IPS-NIHi7 (cell line): ENCODE data around the gene CORO6.
A peak's percentile ranks its signal among the peaks of the same experiment; 100 is the strongest.

Experiments
- DNase-seq: peaks from one replicate; pipeline ENCODE4 v3.0.0; 2012; ENCODE audit warnings: mixed read lengths; ENCODE audit errors: extremely low spot score

CORO6 gene

GRCh38 chr17:29630630-29631193 lies 8.0 kb upstream of the CORO6 start:
- no peak for DNase-seq

GRCh38 chr17:29629839-29630238 lies 7.1 kb upstream of the CORO6 start:
- DNase-seq, result no peak

- no peak for DNase-seq
Observed at GRCh38 chr17:29628644-29629043, 5.9 kb upstream of the CORO6 start.

GRCh38 chr17:29627951-29628350 lies 5.2 kb upstream of the CORO6 start:
- no peak for DNase-seq

GRCh38 chr17:29625037-29625750 lies 2.5 kb upstream of the CORO6 start:
- peak; percentile 68 for DNase-seq

GRCh38 chr17:29624586-29624985 lies 1.9 kb upstream of the CORO6 start:
- DNase-seq, result no peak

GRCh38 chr17:29623283-29623647 lies 553 bp upstream of the CORO6 start:
- DNase-seq, result peak; percentile 33

GRCh38 chr17:29621751-29622194 lies 939 bp downstream of the CORO6 start:
- DNase-seq, result no peak

- no peak for DNase-seq
Observed at GRCh38 chr17:29620779-29621500, 1.8 kb downstream of the CORO6 start.

- DNase-seq, result peak; percentile 55
Observed at GRCh38 chr17:29620271-29620670, 2.4 kb downstream of the CORO6 start.

GRCh38 chr17:29619251-29619650 lies 3.5 kb downstream of the CORO6 start:
- DNase-seq, result peak; percentile 34

GRCh38 chr17:29618272-29619065 lies 4.2 kb downstream of the CORO6 start:
- DNase-seq, result no peak

GRCh38 chr17:29617481-29618271 lies 5.0 kb downstream of the CORO6 start:
- peak; percentile 73 for DNase-seq

- peak; percentile 76 for DNase-seq
Observed at GRCh38 chr17:29617125-29617480, 5.6 kb downstream of the CORO6 start.

GRCh38 chr17:29616300-29617048 lies 6.2 kb downstream of the CORO6 start:
- DNase-seq, result no peak

- peak; percentile 84 for DNase-seq
Observed at GRCh38 chr17:29615492-29616299, 7.0 kb downstream of the CORO6 start.

GRCh38 chr17:29615048-29615385 lies 7.7 kb downstream of the CORO6 start:
- DNase-seq, result no peak

- DNase-seq, result no peak
Observed at GRCh38 chr17:29614349-29615047, 8.2 kb downstream of the CORO6 start.

- DNase-seq, result no peak
Observed at GRCh38 chr17:29613856-29614255, 8.9 kb downstream of the CORO6 start.
